ENCODE results near the gene GJB2.

DNA sequence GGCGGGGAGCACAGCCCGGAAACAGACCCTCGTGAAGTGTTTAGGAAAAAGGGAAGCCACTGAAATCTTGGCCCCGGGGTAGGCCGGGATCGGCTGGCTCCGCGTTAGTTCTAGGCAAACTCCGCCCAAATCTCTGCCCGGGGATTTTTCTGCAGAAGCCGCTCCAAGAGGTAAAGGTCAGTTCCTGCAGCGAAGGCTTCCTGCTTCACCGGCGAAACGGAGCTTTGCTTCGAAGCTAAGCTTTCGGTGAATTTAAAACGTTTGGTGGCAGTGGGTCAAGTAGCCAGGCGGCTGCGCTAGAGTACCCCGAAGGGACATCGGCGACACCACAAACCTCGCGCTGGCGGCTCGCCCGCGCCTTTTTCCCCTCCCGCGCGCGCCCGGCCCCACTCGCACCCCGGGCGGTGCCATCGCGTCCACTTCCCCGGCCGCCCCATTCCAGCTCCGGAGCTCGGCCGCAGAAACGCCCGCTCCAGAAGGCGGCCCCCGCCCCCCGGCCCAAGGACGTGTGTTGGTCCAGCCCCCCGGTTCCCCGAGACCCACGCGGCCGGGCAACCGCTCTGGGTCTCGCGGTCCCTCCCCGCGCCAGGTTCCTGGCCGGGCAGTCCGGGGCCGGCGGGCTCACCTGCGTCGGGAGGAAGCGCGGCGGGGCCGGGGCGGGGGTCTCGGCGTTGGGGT, 441 bp downstream of the GJB2 start:
- TF ChIP-seq CTCF (conservative IDR thresholded peaks at IDR 0.05; ENCODE audit: low read depth in 2 of 2) (no peak; a peak in 1 of 4 replicates), EZH2 (IDR thresholded peaks at IDR 0.05; ENCODE audit: low read depth, unreplicated experiment) (peak; percentile 83), REST (IDR thresholded peaks at IDR 0.05; ENCODE audit: unreplicated experiment) (no peak), POLR2AphosphoS5 (IDR thresholded peaks at IDR 0.05; ENCODE audit: low read depth) (no peak), EZH2phosphoT487 (IDR thresholded peaks at IDR 0.05; ENCODE audit: unreplicated experiment) (peak; percentile 36), NANOG (IDR thresholded peaks at IDR 0.05; ENCODE audit: borderline replicate concordance) (no peak), ZNF462 (CRISPR knock-in tag; IDR thresholded peaks at IDR 0.05) (no peak), ZNF331 (CRISPR knock-in tag; IDR thresholded peaks at IDR 0.05; ENCODE audit: low read depth) (no peak), ZNF114 (CRISPR knock-in tag; IDR thresholded peaks at IDR 0.05) (no peak), CREB1 (CRISPR knock-in tag; IDR thresholded peaks at IDR 0.05; ENCODE audit: low read depth) (no peak), STAT1 (IDR thresholded peaks at IDR 0.05; ENCODE audit: unreplicated experiment) (no peak), JUNB (IDR thresholded peaks at IDR 0.05; ENCODE audit: unreplicated experiment) (no peak)
- TF ChIP-seq, protein P1, sequence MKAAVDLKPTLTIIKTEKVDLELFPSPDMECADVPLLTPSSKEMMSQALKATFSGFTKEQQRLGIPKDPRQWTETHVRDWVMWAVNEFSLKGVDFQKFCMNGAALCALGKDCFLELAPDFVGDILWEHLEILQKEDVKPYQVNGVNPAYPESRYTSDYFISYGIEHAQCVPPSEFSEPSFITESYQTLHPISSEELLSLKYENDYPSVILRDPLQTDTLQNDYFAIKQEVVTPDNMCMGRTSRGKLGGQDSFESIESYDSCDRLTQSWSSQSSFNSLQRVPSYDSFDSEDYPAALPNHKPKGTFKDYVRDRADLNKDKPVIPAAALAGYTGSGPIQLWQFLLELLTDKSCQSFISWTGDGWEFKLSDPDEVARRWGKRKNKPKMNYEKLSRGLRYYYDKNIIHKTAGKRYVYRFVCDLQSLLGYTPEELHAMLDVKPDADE (IDR thresholded peaks at IDR 0.05), result no peak
